Breast epithelium (tissue), 3 donors: ENCODE results near the gene THSD1.

ENCODE experiments used
- CTCF ChIP-seq, 3 donors: fragments of 450-650 bp; IDR thresholded peaks; one replicate each; pipeline ENCODE4 v1.5.1; 2016 to 2017; ENCODE audit warnings: antibody characterized with exemption in 3 of 3, mild to moderate bottlenecking in 3 of 3, moderate library complexity in 3 of 3
- POLR2A ChIP-seq: fragments of 450-650 bp; IDR thresholded peaks from one replicate; pipeline ENCODE4 v1.6.1; 2016; ENCODE audit warnings: antibody characterized with exemption, mild to moderate bottlenecking, moderate library complexity

DNA sequence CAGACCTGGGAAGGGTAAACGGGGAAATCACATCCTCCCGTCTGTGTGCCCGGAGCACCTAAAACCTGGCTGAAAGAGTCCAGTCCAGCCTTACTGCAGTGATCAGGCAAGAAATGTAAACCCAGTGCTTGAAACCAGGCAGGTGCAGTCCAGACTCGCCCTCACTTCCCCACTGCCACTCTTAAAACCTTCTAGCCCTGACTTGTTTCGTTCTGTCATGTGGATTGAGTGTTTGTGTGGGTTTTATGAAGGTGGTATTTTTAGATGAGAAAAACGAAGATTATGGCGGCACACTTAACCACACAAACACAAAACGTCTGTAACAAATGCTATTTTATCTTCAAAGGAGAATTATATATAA, 48.5 kb upstream of the THSD1 start:
- TF ChIP-seq CTCF (IDR thresholded peaks at IDR 0.05): no peak
- TF ChIP-seq POLR2A: no peak
